Glomerular visceral epithelial cell (primary cell): Measurements from ENCODE around the gene RCAN2.

Source experiments
- DNase-seq: peaks from one replicate; pipeline ENCODE4 v3.0.0-alpha.2; 2016; ENCODE audit errors: extremely low spot score

The RCAN2 gene

DNA sequence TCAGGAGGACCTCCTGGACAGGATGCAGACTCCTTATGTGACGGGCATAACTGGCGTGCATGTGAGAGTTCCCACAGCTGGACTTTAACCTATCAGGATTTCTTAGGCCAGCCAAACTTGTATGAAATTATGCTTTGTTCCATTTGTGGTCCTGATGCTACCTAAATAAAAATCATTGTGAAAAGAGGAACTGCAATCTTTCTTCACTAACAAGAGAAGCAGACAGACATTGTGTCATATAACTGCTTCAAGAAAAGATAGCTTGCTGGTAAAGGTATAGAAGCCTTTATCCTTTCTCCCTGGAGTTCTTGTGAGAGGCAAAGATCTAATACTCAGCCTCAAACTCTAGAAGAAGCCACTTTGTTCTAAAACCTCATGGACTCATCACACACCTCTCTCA is 233.0 kb downstream of the RCAN2 start:
- DNase-seq: no peak

DNA sequence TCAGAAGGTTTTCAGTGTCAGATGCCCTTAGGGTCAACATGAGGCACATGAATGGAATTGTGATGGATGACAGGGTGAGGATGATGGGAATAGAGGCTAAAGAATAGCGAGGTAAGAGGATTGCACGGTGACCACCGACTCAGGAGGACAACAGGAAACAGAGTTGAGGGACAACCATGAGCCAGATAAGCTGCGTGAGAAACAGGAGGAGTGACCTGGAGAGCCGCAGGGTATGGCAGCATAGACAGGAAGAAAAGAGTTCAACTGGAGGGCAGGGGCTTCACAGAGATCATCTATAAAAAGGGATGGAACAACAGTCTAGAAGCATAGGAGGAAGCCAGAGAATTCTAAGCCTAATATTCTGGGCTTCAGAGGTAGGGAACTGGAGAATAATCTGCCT is 235.7 kb downstream of the RCAN2 start:
- no peak for DNase-seq

DNA sequence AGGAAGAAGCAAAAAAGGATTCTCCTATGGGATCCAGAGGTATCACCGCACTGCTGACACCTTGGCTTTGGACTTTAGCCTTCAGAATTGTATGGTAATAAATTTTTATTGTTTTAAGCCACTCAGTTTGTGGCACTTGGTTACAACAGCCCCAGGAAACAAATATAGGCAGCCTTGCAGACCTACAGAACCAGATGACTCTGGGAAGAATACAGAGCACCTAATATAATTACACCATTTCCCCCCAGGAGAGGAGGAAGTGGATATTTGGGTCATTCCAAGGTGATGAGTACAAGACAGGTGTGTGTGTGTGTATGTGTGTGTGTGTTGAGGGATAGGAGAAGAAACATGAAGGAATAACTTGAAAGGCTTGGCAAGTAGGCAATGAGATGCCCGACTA is 236.3 kb downstream of the RCAN2 start:
- DNase-seq: no peak

DNA sequence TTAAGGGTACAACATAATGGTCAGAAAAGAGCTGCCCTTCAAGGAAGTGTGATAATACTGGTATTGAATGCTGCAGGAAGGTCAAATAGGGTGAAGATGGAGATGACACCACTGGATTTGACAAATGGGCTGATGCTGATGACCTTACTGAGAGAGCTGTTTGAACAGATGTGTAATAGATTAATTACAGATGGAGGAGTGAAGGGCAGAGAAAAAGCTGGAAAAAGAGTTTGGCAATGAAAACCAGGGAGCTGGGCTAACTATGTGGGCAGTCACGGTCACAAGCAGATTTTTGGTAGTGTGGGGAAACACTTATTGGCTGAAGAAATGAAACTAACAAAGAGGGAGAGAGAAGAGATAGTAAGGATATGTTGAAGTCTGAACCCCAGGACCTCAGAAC is 236.9 kb downstream of the RCAN2 start:
- DNase-seq: no peak

DNA sequence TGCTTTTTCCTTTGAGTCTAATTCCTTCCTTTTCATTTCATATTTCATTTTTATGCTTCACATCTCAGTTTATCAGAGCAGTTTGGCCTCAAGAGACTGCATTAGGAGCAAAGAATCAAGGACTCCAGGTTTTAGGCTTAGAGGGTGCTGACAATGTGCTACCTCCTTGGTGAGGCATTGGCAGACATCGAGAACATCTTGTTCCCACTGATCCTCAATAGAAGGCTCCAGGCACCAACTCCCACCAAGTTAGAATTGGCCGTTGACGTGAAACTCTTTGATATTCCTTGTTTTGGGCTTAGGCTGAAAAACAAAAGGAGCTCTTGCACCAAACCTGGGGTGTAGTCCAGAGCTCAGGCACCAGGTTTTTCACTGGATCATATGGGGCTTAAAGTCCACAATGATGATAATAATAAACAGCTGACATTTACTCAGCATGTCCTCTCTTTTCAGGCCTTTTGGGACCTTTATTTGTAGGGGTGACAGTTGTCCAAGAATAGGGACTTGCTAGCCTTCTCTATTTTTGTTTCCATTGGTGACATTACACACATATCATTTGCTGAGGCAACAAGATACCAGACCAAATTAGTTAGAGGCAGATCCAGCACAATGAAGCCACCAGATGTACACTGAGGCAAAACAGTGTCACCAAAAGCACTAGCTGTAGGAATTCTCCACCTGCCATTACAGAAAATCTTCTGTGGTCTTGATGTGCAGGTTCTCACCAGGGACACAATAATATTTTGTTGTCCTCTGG is 239.5 kb downstream of the RCAN2 start:
- DNase-seq: no peak

DNA sequence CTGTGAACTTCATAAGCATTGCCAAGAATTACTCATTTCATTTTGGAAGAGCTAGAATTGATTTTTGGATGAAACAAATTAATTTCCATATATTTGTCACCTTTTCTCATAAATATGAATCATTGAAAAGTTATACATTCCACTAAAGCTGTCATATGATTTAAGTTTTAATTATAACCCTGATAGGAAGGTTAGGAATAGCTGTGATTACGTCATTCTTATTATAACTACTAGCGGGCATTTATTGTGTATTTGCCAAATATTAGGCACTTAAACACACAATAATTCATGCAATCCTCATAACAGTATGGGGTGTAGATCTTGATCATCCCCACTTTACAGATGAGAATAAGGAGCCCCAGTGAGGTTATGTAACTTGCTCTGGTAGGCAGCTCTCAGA is 243.1 kb downstream of the RCAN2 start:
- no peak for DNase-seq

DNA sequence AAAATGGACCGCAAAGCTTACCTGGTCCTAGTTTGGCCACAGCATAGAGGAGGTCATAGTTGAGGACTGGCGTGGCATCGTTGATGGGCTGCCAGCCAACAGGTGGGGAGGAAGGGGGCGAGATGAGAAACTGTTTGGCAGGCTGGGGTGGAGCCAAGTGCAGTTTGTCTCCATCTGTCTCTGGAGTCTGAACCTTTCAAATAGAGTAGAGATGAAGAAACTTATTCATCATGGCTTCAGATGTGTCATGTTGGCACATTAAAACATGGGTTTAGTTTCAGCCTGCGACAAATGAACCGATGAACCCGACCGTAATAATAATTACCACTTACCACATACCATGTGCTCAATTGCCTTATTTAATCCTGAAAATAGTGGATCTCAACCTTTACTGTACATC is 244.5 kb downstream of the RCAN2 start:
- no peak for DNase-seq

DNA sequence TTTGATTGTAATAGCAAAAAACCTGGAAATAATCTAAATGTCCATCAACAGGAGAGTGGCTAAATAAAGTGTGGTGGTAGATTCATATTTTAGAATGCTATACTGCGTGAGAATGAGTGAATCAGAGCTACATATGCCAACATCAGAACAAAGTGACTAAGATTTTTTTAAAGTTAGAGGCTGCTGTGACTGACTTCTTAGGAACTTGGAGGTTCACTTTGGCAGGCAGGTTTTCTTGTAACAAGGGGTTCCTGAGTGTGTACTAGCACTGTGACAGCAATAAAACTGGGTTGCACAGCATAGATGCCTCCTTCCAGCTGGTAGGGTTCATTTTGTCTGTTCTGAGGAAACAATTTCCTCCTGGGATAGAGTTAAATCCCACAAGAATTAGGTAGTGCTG is 245.2 kb downstream of the RCAN2 start:
- no peak for DNase-seq

DNA sequence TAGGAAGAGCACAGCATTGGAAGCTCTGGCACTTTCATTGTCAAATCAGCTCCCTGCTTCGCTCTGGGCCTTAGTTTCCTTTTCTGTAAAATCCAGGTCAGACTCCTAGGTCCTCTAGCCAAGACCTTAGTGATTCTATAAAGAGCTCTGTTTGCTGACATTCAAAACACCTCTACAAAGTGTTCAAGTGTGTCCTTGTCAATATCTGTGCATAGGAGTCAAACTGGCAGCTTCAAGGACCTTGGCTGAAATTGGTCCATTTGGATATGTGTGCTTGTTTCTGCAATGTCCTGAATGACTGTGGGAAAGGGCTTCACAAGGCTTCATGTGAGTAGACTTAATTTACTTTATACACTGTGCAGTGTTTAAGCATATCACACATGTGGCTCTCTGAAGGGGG is 246.6 kb downstream of the RCAN2 start:
- no peak for DNase-seq

DNA sequence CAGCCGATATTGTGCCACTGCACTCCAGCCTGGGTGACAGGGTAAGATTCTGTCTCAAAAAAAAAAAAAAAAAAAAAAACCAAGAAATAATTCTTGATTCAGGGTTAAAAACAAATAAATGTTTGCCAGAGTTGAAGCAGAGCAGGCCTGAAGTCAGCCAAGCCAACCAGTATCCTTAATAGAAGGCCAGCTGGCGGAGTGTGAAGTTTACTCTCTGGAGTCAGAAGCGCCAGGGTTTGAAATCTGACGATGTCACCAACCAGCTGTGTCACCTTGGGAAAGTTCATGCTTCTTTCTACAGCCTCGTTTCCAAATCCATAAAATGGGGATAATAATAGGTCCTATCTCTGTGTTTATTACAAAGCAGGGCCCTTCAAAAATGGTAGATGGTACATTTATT is 247.5 kb downstream of the RCAN2 start:
- no peak for DNase-seq

DNA sequence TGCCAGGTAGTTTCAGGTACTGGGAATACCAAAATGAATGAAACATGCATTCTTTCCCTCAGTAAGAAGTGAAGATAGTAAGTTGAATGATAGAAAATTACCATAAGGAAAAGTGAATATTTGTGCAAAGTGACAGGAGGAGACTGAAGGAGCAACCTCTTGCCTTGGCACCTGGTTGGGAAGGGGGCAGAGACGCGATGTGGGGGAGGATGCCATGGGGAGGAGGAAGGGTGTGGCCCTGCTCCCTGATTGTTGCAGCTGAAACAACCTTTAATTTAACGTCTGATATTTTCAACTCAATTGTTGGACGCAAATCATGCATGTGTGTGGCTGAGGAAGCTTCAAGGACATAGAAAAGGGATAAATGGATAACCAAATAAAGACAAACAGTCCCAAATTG is 248.3 kb downstream of the RCAN2 start:
- DNase-seq: no peak

DNA sequence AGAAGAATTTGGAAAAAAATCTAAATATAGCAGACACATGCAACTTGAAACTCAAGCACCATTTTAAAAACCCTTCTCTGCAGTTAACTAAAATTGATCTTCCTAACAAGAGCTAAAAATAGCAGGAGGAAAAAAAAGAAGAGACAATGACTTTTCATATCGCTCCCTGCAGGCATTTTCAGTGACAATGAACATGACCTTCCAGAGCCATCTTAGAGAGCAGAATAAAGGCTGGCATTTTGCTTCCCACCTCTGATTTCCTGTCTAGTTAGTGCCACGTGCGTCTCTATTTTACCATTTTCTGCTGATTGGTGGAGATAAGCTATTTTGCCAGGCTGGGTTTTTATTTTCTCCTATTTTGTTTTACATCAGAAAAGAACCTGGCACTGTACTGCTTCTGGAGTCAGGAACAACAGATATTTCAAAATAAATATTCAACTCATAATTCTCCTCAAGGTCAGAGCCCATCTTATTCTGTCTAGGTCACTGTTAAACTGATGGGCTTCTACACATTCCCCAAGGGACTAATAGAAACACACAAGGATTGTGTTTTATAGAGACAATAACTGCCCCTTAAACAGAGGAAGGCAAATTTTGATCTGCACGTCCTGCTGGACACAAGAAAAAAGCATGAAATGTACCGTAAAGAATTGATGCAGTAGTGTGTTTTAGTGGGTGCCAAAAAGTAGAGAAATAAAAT is 250.2 kb downstream of the RCAN2 start:
- no peak for DNase-seq

DNA sequence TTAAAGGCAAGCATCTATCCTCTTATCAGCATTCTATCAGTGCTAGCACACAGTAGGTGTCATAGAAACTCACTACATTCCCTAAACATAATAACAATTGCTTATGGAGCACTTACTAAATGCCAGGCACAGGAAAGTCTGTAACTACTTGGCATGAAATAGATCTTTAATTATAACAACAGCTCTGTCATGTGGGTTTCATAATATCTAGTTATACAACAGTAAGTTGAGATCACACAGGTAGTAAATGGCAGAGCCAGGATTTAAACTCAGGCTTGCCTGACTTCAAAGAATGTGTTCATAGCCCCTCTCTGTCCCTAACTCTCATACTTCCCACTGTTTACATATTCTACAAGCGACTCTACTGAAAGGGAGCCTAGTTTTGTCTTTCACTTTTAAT is 254.5 kb downstream of the RCAN2 start:
- DNase-seq: no peak

DNA sequence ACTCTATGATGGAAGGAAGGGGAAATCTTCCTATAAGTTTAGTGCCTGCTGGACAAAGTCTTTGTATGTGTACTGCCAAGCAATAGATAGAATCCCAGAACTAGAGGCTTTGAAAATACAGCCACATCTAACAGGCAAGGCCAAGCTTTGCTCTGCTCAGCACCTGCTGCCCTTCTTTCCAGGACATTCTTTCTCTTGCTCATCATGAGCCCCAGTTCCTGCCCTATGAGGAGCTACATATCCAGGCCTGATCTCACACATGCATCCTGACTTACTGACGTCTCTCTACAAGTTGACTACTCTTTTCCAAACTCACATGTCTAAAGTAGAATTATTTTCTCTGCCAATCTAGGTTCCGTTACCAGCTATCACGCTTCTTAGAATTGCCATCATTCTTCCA is 256.0 kb downstream of the RCAN2 start:
- DNase-seq: no peak

DNA sequence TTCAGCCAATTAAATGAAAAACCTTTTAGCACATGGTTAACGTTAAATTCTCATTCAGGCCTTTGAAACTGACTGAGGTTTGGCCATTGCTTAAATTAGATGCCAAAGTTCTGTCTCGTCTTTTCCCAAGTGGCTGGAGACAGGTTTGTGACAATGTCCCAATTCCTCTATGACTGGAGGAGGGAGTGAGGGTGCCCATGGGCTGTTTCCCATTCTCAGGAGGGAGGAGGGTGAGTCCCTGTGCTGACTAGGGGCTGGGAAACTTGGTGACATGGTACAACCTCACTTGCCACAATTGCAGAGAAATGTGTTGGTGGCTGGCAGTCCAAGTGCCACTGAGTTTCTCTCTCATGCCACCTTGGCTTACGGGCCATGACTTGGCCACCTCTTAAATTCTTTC is 256.5 kb downstream of the RCAN2 start:
- no peak for DNase-seq

DNA sequence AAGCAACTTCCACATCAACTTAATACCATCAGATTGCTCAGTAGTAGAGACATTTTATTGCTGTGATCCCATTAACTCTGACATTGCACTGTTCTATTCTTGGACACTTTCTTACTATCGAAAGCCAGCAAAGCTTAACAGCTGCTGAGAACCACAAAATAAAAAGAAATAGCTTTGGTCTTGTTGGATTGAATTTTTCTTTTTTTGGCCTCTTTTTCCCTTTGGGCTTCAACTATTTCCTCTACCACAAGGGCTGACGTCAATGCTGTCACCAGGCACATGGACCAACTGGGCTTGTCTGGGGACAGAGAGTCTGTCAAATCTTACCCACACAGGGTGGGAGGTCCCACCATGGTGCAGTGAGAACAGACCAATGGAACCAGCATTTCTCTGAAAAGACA is 257.1 kb downstream of the RCAN2 start:
- DNase-seq: no peak

DNA sequence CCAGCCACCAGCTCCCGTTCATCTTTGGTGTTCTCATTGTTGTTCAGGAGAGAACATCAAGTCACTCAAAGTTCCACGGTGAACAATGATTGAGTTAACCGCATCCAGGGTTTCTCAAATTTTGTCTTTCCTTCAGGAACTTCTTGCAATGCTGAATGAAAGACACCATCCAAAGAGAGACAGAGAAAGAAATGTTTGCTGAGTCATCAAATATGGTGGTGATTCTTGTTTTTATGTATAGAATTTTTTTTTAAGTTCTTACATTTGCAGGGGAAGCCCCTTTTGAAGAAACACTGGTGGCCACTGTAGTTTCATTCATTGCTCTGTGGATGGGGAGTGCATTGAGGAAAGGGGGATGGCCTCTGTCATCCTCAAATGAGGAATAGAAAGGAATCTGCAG is 258.1 kb downstream of the RCAN2 start:
- DNase-seq: no peak

DNA sequence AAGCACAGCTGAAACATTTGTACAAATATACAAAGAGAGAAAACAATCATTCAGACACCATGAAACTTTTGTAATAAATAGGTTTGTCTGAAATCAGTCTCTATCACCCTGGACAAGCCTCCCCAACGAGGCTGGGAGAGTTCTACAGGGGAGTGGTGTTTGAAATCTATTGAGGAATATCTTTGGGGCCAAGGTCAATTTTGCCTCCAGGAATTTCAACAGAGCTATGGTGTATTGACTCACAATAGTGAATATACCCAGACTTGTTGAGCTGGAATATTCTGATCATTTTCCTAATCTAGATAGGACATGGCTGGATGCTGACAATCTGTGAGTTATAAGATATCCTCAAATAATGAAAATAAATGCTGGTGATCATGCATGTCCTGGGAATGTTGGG is 269.0 kb downstream of the RCAN2 start:
- no peak for DNase-seq

DNA sequence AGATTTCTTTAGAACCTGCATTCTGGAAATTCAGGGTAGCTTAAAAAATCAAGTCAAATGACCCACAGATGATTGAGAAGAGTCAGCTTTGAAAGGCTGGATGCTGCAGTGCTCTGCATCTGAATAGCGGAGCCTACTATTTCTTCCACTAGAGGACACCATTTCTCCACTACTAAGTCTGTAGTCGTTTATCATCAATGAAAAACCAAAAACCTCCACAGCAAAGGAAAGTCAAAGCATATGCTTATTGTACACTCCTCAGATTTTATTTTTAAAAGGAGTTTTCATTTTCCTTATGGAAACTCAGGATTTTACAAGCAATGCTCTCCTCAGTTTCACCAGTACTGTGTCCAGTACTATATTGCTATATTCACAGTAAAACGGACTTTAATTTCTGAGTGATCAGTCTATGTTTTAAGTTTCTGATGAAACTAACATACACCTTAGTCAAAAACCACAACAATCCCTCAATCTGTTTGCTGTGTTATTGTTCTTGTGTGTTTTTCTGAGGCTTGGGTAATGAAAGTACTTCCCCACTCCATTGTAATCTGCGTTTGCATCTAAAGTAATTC is 269.9 kb downstream of the RCAN2 start:
- DNase-seq: peak; percentile 10

DNA sequence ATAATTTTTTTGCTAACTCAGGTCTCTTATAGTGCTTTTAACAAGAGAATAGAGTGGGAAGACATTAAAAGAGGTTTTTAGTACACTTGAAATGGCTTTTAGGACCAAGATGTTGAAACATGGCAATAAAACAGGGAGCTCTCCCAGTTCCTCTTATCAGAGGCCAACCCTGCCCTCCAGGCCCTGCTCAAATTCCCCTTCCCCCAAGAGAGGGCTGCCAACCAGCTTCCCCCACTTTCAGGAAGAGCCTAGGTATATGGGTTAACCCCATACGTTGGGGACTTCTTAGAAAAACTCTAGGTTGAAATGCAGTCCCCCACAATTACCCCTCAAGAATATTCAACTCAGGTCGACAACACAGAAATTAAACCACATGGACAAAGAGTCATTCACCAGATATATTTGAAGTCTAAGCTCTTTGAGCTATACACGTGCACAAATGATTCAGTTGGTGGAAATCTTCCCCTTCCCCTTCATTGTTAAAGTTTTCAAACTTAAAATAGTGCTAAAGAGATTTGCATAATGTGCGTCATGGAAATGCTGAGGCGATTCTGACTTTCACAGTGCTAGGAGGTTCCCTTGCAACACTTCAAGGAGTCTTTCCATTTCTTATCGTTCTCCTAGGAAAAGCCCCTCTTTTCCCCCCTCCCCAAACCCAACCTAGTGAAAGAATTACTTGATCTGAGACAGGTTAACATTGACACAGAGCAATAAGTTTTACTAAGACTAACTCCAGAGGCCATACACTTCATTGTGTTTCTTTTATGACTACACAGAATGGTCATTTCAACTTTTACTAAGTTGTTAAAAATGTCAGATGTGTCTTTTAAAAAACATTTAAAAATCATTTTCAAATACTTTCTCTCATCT is 270.7 kb downstream of the RCAN2 start:
- DNase-seq: no peak

DNA sequence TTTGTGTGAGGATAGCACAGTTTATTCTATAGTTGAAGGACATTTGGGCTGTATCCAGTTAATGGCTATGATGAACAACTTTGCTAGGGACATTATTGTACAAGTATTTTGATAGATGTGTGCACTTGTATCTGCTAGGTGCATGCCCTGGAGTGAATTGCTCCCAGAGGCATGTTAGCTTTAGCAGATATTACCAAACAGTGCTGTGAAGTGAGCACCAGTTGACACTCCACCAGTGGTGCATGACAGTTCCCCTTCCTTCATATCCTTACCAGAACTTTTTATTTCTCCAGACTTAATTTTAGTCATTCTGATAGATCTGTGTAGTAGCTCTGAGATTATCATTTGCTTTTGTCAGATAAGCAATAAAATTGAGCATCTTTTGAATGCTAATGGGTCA is 271.6 kb downstream of the RCAN2 start:
- no peak for DNase-seq

DNA sequence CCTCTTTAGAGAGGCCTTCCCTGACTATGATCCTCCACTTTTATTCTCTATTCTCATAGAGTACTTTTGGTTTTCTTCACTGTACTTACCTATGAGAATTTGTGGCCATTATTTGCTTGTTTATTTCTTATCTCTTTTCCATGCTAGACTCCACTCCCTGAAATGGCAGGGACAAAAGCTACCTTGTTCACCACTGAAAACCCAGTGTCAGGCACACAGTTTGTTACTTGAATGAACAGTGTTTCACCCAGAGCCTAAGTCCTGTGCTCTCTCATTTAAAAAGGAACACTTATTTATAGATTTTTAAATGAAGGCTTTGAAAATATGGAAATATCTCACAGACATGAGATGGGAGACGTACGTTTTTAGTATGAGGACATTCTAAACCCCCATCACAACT is 272.8 kb downstream of the RCAN2 start:
- no peak for DNase-seq
